DND-41 (cell line): Measurements from ENCODE around the gene WDHD1.

Source experiments
- CTCF ChIP-seq: IDR thresholded peaks from 2 replicates; pipeline ENCODE4 v1.5.1; 2012; ENCODE audit warnings: borderline replicate concordance, low read length, moderate library complexity, mild to moderate bottlenecking; ENCODE audit not compliant: poor library complexity, severe bottlenecking; ENCODE audit errors: extremely low read depth
- EZH2 ChIP-seq: IDR thresholded peaks from 3 replicates; pipeline ENCODE4 v1.6.1; 2012; ENCODE audit warnings: borderline replicate concordance, low read depth, mild to moderate bottlenecking, moderate library complexity, low read length, inconsistent platforms; ENCODE audit not compliant: severe bottlenecking

- TF ChIP-seq CTCF (no peak), EZH2 (no peak)
These were observed 39.3 kb upstream of the WDHD1 start for GRCh38 chr14:55066223-55066622.
